Nephron (organoid): ENCODE data around the gene SEMA4A.

Experiments
- H3K27ac Mint-ChIP-seq, 3 experiments: 2 replicates each; pipeline ENCODE4 v1.8.0; 2020; ENCODE audit warnings: mixed read lengths in 3 of 3, mild to moderate bottlenecking in 2 of 3, moderate library complexity in 1 of 3
- H3K27me3 Mint-ChIP-seq: 2 replicates; pipeline ENCODE4 v1.8.0; 2021; ENCODE audit warnings: low read depth, mild to moderate bottlenecking, moderate library complexity, mixed read lengths
- H3K36me3 Mint-ChIP-seq: 2 replicates; pipeline ENCODE4 v1.8.0; 2020; ENCODE audit warnings: low read depth, mixed read lengths
- H3K4me1 Mint-ChIP-seq: 2 replicates; pipeline ENCODE4 v1.8.0; 2020; ENCODE audit warnings: mixed read lengths
- H3K4me3 Mint-ChIP-seq, 3 experiments: 2 replicates each; pipeline ENCODE4 v1.8.0; 2020; ENCODE audit warnings: mild to moderate bottlenecking in 3 of 3, mixed read lengths in 3 of 3, moderate library complexity in 2 of 3
- H3K9me3 Mint-ChIP-seq: 2 replicates; pipeline ENCODE4 v1.8.0; 2020; ENCODE audit warnings: mixed read lengths
- TF ChIP-seq, protein P1 (sequence below), 3 experiments: fragments of 200-600 bp; sonication (generic); IDR thresholded peaks; one replicate each; pipeline ENCODE4 v1.5.0; 2021; ENCODE audit warnings: antibody characterized with exemption in 3 of 3; ENCODE audit not compliant: unreplicated experiment in 3 of 3

SEMA4A gene

DNA sequence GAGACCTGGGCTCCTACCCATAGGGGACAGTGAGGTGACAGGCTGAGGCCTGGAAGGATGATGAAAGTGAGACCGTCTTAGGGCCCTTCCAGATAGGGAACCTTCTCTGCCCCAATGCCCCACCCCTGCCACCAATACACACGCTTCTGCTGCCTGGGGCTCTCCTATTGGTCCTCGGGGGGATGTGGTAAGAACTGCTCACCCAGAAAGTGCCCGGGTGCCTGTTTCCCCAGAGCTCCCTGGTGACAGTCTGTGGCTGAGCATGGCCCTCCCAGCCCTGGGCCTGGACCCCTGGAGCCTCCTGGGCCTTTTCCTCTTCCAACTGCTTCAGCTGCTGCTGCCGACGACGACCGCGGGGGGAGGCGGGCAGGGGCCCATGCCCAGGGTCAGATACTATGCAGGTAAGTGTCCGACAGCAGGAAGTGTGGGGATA, 948 bp downstream of the SEMA4A start:
- H3K9me3 Mint-ChIP-seq: no peaks in the 10 kb centered on the region
- TF ChIP-seq, protein P1, sequence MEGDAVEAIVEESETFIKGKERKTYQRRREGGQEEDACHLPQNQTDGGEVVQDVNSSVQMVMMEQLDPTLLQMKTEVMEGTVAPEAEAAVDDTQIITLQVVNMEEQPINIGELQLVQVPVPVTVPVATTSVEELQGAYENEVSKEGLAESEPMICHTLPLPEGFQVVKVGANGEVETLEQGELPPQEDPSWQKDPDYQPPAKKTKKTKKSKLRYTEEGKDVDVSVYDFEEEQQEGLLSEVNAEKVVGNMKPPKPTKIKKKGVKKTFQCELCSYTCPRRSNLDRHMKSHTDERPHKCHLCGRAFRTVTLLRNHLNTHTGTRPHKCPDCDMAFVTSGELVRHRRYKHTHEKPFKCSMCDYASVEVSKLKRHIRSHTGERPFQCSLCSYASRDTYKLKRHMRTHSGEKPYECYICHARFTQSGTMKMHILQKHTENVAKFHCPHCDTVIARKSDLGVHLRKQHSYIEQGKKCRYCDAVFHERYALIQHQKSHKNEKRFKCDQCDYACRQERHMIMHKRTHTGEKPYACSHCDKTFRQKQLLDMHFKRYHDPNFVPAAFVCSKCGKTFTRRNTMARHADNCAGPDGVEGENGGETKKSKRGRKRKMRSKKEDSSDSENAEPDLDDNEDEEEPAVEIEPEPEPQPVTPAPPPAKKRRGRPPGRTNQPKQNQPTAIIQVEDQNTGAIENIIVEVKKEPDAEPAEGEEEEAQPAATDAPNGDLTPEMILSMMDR (IDR thresholded peaks at IDR 0.05; ENCODE audit: unreplicated experiment in 3 of 3): no peak
- peak overlapping the region; percentile 20 to 94 (median 72) for H3K27ac Mint-ChIP-seq
- peaks cover 34% of the 10 kb centered on the region for H3K4me1 Mint-ChIP-seq
- H3K4me3 Mint-ChIP-seq: no peak overlapping the region
- no peaks in the 10 kb centered on the region for H3K36me3 Mint-ChIP-seq
- H3K27me3 Mint-ChIP-seq: peaks cover 27% of the 10 kb centered on the region

DNA sequence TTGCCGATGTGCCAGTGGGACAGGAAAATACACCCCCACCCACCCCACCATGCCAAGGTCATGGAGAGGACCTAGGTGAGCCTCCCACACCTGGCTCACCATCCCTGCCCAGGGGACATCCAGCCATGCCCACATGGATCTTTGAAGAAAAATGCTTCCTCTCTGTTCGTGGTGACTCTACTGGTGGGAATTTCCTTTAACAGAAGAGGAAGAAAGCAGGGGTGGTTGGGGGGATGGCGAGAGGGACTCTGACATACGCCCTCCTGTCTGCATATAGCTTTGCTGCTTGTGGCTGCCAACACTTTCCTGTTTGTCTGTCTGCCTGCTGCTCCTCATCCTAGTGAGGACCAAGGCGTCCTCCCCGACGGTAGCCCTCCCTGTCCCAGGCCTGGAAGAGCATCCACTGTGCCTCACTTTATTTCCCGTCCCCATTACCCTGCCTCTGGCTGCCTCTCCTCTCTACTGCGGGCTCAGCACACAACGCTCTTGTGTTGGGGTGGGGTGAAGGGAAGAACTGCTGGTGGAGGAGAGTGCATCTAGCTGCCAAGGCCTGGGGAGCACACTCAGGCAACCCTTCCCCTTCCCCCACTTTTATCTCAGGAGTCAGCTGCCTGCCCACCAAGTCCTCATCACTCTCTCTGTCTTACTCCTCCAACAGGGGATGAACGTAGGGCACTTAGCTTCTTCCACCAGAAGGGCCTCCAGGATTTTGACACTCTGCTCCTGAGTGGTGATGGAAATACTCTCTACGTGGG, 2.5 kb downstream of the SEMA4A start:
- no peaks in the 10 kb centered on the region for H3K36me3 Mint-ChIP-seq
- peaks cover 36% of the 10 kb centered on the region for H3K4me1 Mint-ChIP-seq
- TF ChIP-seq, protein P1 (IDR thresholded peaks at IDR 0.05; ENCODE audit: unreplicated experiment in 3 of 3): no peak
- peaks cover 13% of the 10 kb centered on the region for H3K27me3 Mint-ChIP-seq
- no peak overlapping the region for H3K4me3 Mint-ChIP-seq
- no peaks in the 10 kb centered on the region for H3K9me3 Mint-ChIP-seq
- H3K27ac Mint-ChIP-seq: no peak overlapping the region

DNA sequence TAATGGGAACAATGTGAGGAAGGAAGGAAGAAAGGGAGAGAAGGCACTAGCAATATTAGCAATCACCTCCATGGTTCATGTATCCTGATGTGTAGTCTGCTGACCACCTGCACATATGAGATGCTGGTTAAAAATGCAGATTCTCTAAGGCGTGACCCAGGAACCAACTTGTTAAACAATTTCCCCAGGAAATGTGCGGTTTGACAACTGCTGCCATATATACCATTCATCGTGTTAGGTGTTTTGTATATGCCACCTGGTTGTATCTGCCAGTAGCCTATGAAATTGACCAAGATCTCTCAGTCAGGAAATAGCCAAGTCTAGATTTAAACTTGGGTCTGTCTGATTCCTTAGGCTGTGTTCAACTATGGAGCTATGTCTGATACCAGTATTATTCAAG, 4.1 kb downstream of the SEMA4A start:
- Mint-ChIP-seq H3K36me3 (no peaks in the 10 kb centered on the region), H3K27ac (no peak overlapping the region), H3K4me1 (peaks cover 35% of the 10 kb centered on the region), H3K4me3 (no peak overlapping the region), H3K9me3 (no peaks in the 10 kb centered on the region), H3K27me3 (peaks cover 5% of the 10 kb centered on the region)
- TF ChIP-seq, protein P1 (IDR thresholded peaks at IDR 0.05; ENCODE audit: unreplicated experiment in 3 of 3): no peak

DNA sequence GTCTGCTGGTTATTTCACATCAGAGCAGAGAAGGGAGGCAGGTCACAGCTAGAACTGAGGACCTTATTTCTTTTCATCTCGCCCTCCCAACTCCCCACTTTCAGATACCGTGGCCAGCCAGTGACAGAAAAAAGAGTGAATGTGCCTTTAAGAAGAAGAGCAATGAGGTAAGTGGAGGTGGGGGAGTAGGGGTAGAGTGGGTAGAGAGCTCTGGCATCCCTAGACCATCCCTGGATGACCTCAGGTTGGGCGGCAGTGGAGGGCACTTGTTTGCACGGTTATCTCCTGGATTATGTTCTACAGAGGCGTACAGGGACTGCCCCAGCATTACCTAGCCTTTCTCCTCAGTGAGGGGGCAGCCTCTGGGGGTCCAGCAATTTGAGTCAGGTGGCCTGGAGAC, 4.6 kb downstream of the SEMA4A start:
- H3K27ac Mint-ChIP-seq: no peak overlapping the region
- H3K9me3 Mint-ChIP-seq: no peaks in the 10 kb centered on the region
- no peaks in the 10 kb centered on the region for H3K36me3 Mint-ChIP-seq
- peaks cover 5% of the 10 kb centered on the region for H3K27me3 Mint-ChIP-seq
- TF ChIP-seq, protein P1 (IDR thresholded peaks at IDR 0.05; ENCODE audit: unreplicated experiment in 3 of 3): no peak
- H3K4me1 Mint-ChIP-seq: peaks cover 32% of the 10 kb centered on the region
- no peak overlapping the region for H3K4me3 Mint-ChIP-seq

DNA sequence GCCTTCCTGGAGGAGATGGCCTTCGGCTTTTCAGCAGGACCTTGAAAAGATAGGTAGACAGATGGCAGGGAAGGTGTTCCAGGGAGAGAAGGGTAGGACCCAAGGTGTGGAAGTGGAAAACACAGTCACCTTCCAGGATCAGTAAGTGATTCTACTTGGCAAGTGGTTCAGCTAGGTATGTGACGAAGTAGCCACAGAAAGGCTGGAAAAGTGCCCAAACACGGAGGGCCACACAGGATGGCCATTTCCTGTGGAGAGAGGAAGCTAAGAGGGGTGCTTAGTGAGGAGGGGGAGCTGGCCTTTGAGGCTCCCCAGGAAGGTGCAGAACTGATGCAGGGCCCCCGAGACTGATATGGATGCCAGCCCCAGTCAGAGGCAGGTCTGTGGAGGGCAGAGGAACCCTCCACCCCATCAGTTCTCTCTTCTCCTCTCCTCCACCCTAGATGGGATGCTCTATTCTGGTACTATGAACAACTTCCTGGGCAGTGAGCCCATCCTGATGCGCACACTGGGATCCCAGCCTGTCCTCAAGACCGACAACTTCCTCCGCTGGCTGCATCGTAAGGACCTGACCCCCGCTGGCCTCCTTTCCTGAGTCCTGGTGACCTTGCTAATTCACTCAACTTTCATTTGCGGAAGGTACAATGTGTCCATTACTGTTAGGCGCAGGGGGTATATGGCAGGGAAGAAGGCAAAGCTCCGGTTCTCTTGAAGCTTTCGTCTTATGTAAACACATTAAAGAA, 6.8 kb downstream of the SEMA4A start:
- H3K4me3 Mint-ChIP-seq: peak overlapping the region; percentile 81 to 84 (median 81)
- peak overlapping the region; percentile 86 to 94 (median 93) for H3K27ac Mint-ChIP-seq
- TF ChIP-seq, protein P1 (IDR thresholded peaks at IDR 0.05; ENCODE audit: unreplicated experiment in 3 of 3): no peak
- H3K36me3 Mint-ChIP-seq: peaks cover 3% of the 10 kb centered on the region
- H3K9me3 Mint-ChIP-seq: no peaks in the 10 kb centered on the region
- peaks cover 5% of the 10 kb centered on the region for H3K27me3 Mint-ChIP-seq
- H3K4me1 Mint-ChIP-seq: peaks cover 32% of the 10 kb centered on the region
